Tongue (tissue), 3 donors: ENCODE measurements around the gene KLHL10. TPM values are rescaled to one million over a fixed set of nuclear protein-coding genes. Genes with fewer than 3 reads are reported as not detected.

Experiments
- DNase-seq: peaks from one replicate; pipeline ENCODE4 v3.0.0-alpha.2; 2015
- small RNA-seq: library from RNA; depleted of rRNA; stranded (forward); fragments of <200 nt; gene quantifications from one replicate; pipeline ENCODE3, GENCODE V24; 2014; ENCODE audit warnings: low replicate concordance
- total RNA-seq: library from RNA; depleted of rRNA; stranded (reverse); fragments of >200 nt; gene quantifications from one replicate; pipeline ENCODE4 v1.2.3, GENCODE V29; 2014

The KLHL10 gene
- total RNA-seq, 1 donor from 2014 or later: 0.41 TPM

DNA sequence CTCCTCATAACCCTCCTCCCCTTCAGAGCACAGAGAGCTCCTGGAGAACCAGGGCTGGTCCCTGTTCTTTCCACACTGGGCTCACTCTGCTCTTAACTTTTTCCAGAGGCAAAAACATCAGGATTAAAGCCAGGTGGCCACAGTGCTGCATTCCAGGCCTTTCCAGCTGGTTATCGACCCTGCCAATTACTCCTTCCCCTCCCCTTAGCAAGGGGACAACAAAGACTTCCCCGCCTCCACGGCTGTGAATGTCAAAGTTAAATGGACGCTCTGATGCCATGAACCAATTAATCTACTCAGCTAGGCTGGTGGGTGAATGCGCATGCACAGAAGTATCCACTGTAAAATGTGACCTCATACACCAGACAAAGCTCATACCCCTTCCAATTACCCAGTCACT is 58.0 kb downstream of the KLHL10 start:
- DNase-seq: peak; percentile 76

DNA sequence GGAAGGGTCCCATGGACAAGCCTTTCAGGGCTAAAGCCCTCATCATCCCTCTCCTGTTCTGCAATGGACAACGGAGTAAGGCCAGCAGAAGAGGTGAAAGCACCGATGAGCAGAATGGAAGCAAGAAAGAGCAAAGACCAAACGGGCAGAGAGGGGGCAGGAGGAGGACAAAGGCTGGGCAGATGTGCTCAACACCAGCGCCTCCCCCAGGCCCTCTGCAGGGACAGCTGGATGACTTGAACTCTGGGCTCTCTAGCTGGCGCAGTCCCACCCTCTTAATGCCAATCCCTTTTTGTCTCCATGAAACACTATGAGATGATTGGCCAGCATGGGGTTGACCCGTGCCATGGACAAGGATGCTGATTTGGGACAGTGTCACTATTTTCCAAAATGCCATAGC is 59.1 kb downstream of the KLHL10 start:
- no peak for DNase-seq

Small RNAs within 50 kb of the gene (small RNA-seq; reads per million reads assigned to genes)
- not detected for gene AC125257.2

Other genes starting within 250 kb of the KLHL10 start
- 52.3 TPM for gene KRT16, start 225.1 kb upstream of the KLHL10 start, total RNA-seq
- 253 TPM for gene KRT17, start 213.2 kb upstream of the KLHL10 start, total RNA-seq
- gene EIF1, start 148.9 kb upstream of the KLHL10 start, total RNA-seq: 261 TPM
- not detected for gene GAST, start 125.5 kb upstream of the KLHL10 start, total RNA-seq
- gene HAP1, start 103.2 kb upstream of the KLHL10 start, total RNA-seq: 0.41 TPM
- gene JUP, start 51.1 kb upstream of the KLHL10 start, total RNA-seq: 194 TPM
- 40.8 TPM for gene P3H4, start 25.9 kb upstream of the KLHL10 start, total RNA-seq
- 84.5 TPM for gene FKBP10, start 24.8 kb upstream of the KLHL10 start, total RNA-seq
- 42.7 TPM for gene NT5C3B, start 1.6 kb upstream of the KLHL10 start, total RNA-seq
- gene KLHL11, start 27.6 kb downstream of the KLHL10 start, total RNA-seq: 30.0 TPM
- 58.4 TPM for gene ACLY, start 81.1 kb downstream of the KLHL10 start, total RNA-seq
- not detected for gene ODAD4, start 92.8 kb downstream of the KLHL10 start, total RNA-seq
- gene CNP, start 129.0 kb downstream of the KLHL10 start, total RNA-seq: 45.2 TPM
- gene DNAJC7, start 179.6 kb downstream of the KLHL10 start, total RNA-seq: 71.7 TPM
- gene NKIRAS2, start 182.3 kb downstream of the KLHL10 start, total RNA-seq: 23.6 TPM
- 2.3 TPM for gene C17orf113, start 212.8 kb downstream of the KLHL10 start, total RNA-seq